Kidney epithelial cell (primary cell): ENCODE data around the gene TM4SF5. TPM values are rescaled to one million over a fixed set of nuclear protein-coding genes. Genes with fewer than 3 reads are reported as not detected.

Source experiments
- DNase-seq: peaks from one replicate; pipeline ENCODE4 v3.0.0-alpha.2; 2010; ENCODE audit warnings: low read depth
- H3K27me3 ChIP-seq: 2 replicates; pipeline ENCODE4 v1.6.0; 2011; ENCODE audit warnings: low read length; ENCODE audit not compliant: control insufficient read depth, insufficient read depth
- H3K36me3 ChIP-seq: 2 replicates; pipeline ENCODE4 v1.5.1; 2011; ENCODE audit warnings: low read length; ENCODE audit not compliant: control insufficient read depth, insufficient read depth
- H3K4me3 ChIP-seq: 2 replicates; pipeline ENCODE4 v1.5.1; 2011; ENCODE audit warnings: low read depth, mild to moderate bottlenecking, control low read depth, low read length
- total RNA-seq: library from RNA; depleted of rRNA; stranded (reverse); fragments of >200 nt; gene quantifications from 2 replicates; pipeline ENCODE4 v1.2.3, GENCODE V29; 2015
- TF ChIP-seq, protein P1 (sequence below): IDR thresholded peaks from 2 replicates; pipeline ENCODE4 v1.5.1; 2011; ENCODE audit warnings: mild to moderate bottlenecking, moderate library complexity, low read length, control low read depth, inconsistent platforms; ENCODE audit not compliant: insufficient read depth, poor library complexity, severe bottlenecking

TM4SF5 gene
- total RNA-seq, 1 donor from 2014 or later = not detected

DNA sequence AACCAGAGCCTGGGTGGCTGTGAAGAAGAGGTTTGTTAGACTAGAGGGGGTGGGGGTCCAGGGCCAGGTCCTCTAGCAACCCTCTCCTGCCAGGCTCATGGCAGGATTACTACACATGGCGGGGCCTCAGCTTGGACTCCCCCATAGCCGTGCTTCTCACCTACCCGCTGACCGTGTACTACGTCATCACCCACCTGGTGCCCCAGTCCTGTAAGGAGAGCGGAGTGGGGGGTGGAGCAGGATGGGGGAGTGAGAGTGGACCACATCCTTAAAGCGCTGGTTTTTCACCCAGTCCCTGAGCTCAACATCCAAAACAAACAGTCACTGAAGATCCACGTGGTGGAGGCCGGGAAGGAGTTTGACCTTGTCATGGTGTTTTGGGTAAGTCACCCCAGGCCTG is 27.8 kb upstream of the TM4SF5 start:
- peaks cover 60% of the 10 kb centered on the region for H3K27me3 ChIP-seq
- no peak for DNase-seq
- no peaks in the 10 kb centered on the region for H3K36me3 ChIP-seq
- H3K4me3 ChIP-seq = no peak overlapping the region
- TF ChIP-seq, protein P1, sequence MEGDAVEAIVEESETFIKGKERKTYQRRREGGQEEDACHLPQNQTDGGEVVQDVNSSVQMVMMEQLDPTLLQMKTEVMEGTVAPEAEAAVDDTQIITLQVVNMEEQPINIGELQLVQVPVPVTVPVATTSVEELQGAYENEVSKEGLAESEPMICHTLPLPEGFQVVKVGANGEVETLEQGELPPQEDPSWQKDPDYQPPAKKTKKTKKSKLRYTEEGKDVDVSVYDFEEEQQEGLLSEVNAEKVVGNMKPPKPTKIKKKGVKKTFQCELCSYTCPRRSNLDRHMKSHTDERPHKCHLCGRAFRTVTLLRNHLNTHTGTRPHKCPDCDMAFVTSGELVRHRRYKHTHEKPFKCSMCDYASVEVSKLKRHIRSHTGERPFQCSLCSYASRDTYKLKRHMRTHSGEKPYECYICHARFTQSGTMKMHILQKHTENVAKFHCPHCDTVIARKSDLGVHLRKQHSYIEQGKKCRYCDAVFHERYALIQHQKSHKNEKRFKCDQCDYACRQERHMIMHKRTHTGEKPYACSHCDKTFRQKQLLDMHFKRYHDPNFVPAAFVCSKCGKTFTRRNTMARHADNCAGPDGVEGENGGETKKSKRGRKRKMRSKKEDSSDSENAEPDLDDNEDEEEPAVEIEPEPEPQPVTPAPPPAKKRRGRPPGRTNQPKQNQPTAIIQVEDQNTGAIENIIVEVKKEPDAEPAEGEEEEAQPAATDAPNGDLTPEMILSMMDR = no peak

GRCh38 chr17:4744999-4745969 is 26.4 kb upstream of the TM4SF5 start:
- Histone ChIP-seq H3K36me3 (no peaks in the 10 kb centered on the region), H3K4me3 (no peak overlapping the region), H3K27me3 (peaks cover 51% of the 10 kb centered on the region)

GRCh38 chr17:4747847-4748246 is 23.8 kb upstream of the TM4SF5 start:
- Histone ChIP-seq H3K36me3 (no peaks in the 10 kb centered on the region), H3K4me3 (no peak overlapping the region), H3K27me3 (peaks cover 44% of the 10 kb centered on the region)
- DNase-seq = no peak
- TF ChIP-seq, protein P1 = no peak

More at GRCh38 chr17:4744999-4745969, 26.4 kb upstream of the TM4SF5 start:
- DNase-seq = no peak
- TF ChIP-seq, protein P1 = no peak

GRCh38 chr17:4748686-4749085 is 23.0 kb upstream of the TM4SF5 start:
- H3K27me3 ChIP-seq = peaks cover 44% of the 10 kb centered on the region
- DNase-seq = no peak
- no peak overlapping the region for H3K4me3 ChIP-seq
- no peaks in the 10 kb centered on the region for H3K36me3 ChIP-seq
- TF ChIP-seq, protein P1 = no peak

- H3K27me3 ChIP-seq = peaks cover 26% of the 10 kb centered on the region
- TF ChIP-seq, protein P1 = no peak
- no peak overlapping the region for H3K4me3 ChIP-seq
- no peaks in the 10 kb centered on the region for H3K36me3 ChIP-seq
- no peak for DNase-seq
Observed at GRCh38 chr17:4750606-4751005, 21.1 kb upstream of the TM4SF5 start.
